Peyer's patch (tissue), 4 donors: ENCODE data around the gene SGK2.

Experiments used
- CTCF ChIP-seq, 6 experiments: fragments of 450-650 bp in 4 of 6; fragments of 200-600 bp in 2 of 6; sonication (generic) in 1 of 6; IDR thresholded peaks; one replicate each; pipeline ENCODE4 v1.5.1; 2017 to 2019; ENCODE audit warnings: antibody characterized with exemption in 6 of 6, mild to moderate bottlenecking in 3 of 6, moderate library complexity in 1 of 6
- POLR2A ChIP-seq, 2 donors: fragments of 450-650 bp; IDR thresholded peaks; one replicate each; pipeline ENCODE4 v1.5.1; 2017; ENCODE audit warnings: antibody characterized with exemption in 2 of 2, mild to moderate bottlenecking in 2 of 2, moderate library complexity in 2 of 2

GRCh38 chr20:43579861-43580793 lies 21.3 kb downstream of the SGK2 start:
- TF ChIP-seq CTCF (IDR thresholded peaks at IDR 0.05) (no peak), POLR2A (IDR thresholded peaks at IDR 0.05) (no peak)
